AG04449 (cell line): ENCODE data around the gene DHX35.

Experiments used
- CTCF ChIA-PET: fragments of 350-600 bp; formaldehyde crosslinking; extraction: SDS; loops from one replicate; lab custom pipeline; 2021; ENCODE audit warnings: antibody characterized with exemption; lab: Yijun Ruan, JAX
- POLR2A ChIA-PET: fragments of 400-600, 350-600 bp; formaldehyde crosslinking; extraction: SDS; loops from one replicate; lab custom pipeline; 2020; ENCODE audit warnings: antibody characterized with exemption, inconsistent platforms; lab: Yijun Ruan, JAX
- DNase-seq: peaks from one replicate; pipeline ENCODE4 v3.0.0-alpha.2; 2010; ENCODE audit warnings: low read depth, low spot score
- H3K4me3 ChIP-seq: 2 replicates; pipeline ENCODE4 v1.5.1; 2011; ENCODE audit warnings: low read depth, mild to moderate bottlenecking, control low read depth, low read length
- TF ChIP-seq, protein P1 (sequence below): IDR thresholded peaks from one replicate; pipeline ENCODE4 v1.5.1; 2011; ENCODE audit warnings: mild to moderate bottlenecking, moderate library complexity, low read length, control low read depth, inconsistent platforms; ENCODE audit not compliant: insufficient read depth; ENCODE audit errors: missing control alignments

Gene DHX35

GRCh38 chr20:38920411-38920810 lies 41.7 kb upstream of the DHX35 start:
- no peak for DNase-seq
- CTCF ChIA-PET: interaction anchor here (1.4 to 15.0 kb wide), 2 partner anchors 27 to 128 kb away, joined by 4 to 296 read pairs; no protein-coding TSS in a partner anchor
- POLR2A ChIA-PET: no interaction called here
- H3K4me3 ChIP-seq: no peak overlapping the region
- TF ChIP-seq, protein P1, sequence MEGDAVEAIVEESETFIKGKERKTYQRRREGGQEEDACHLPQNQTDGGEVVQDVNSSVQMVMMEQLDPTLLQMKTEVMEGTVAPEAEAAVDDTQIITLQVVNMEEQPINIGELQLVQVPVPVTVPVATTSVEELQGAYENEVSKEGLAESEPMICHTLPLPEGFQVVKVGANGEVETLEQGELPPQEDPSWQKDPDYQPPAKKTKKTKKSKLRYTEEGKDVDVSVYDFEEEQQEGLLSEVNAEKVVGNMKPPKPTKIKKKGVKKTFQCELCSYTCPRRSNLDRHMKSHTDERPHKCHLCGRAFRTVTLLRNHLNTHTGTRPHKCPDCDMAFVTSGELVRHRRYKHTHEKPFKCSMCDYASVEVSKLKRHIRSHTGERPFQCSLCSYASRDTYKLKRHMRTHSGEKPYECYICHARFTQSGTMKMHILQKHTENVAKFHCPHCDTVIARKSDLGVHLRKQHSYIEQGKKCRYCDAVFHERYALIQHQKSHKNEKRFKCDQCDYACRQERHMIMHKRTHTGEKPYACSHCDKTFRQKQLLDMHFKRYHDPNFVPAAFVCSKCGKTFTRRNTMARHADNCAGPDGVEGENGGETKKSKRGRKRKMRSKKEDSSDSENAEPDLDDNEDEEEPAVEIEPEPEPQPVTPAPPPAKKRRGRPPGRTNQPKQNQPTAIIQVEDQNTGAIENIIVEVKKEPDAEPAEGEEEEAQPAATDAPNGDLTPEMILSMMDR: no peak

DNA sequence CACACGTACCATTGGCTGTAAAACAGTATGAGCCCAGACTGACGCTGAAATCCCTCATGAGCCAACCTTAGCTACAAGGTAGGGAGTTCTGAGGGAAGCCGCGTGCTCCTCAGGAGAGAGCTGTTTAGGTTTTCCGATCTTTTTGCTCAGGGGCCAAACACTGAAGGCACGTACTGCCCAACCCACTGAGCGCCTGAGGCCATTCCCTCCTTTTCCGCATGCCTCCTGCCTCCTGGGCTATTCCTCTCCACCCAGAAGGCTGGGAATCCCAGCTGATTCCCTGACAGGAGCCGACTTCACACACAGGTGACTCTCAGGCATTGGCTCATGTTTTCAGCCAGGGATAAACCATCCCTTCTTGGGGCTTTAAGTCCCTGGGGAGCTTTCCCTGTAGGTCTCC lies 41.3 kb upstream of the DHX35 start:
- DNase-seq: no peak
- H3K4me3 ChIP-seq: no peak overlapping the region
- ChIA-PET CTCF (interaction anchor here (1.4 to 15.0 kb wide), 3 partner anchors 26 to 128 kb away, joined by 4 to 296 read pairs (median 7); no protein-coding TSS in a partner anchor), POLR2A (no interaction called here)
- TF ChIP-seq, protein P1: no peak

DNA sequence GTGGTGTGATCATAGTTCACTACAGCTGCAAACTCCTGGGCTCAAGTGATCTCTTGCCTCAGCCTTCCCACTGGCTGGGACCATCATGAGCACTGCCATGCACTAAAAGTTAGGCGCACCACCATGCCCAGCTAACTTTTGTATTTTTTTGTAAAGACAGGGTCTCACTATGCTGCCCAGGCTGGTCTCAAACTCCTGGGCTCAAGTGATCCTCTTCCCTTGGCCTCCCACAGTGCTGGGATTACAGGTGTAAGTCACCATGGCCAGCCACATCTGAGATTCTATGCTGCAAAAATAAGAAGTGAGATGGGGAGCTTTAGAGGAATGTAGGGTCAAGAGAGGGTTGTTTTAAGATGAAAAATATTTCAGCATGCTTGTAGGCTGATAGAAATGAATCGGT lies 37.4 kb upstream of the DHX35 start:
- ChIA-PET POLR2A (no interaction called here), CTCF (interaction anchor here (1.0 to 15.0 kb wide), 6 partner anchors 16 to 155 kb away, joined by 3 to 296 read pairs (median 4); no protein-coding TSS in a partner anchor)
- no peak overlapping the region for H3K4me3 ChIP-seq
- DNase-seq: no peak
- TF ChIP-seq, protein P1: no peak

- ChIA-PET CTCF (interaction anchor here (0.6 to 15.0 kb wide), 27 partner anchors 8 to 151 kb away, joined by 3 to 296 read pairs (median 4); partner anchors contain the start of gene DHX35), POLR2A (interaction anchor here (1.4 to 1.6 kb wide), 2 partner anchors 36 to 123 kb away, joined by 5 to 8 read pairs; partner anchors contain the start of gene DHX35)
- peak within 1 kb of the TSS; percentile 79 for H3K4me3 ChIP-seq
- DNase-seq: peak; percentile 87
- TF ChIP-seq, protein P1: no peak
Measured at GRCh38 chr20:38926142-38926933, 35.8 kb upstream of the DHX35 start, which contains the start of gene FAM83D. TSS of gene FAM83D (plus strand) at chr20:38926417. CDS start at chr20:38926443, 26 bp downstream.

- CTCF ChIA-PET: interaction anchor here (0.9 to 15.0 kb wide), 17 partner anchors 7 to 122 kb away, joined by 3 to 296 read pairs (median 4); no protein-coding TSS in a partner anchor
- DNase-seq: no peak
- TF ChIP-seq, protein P1: no peak
- peak overlapping the region; percentile 79 for H3K4me3 ChIP-seq
- POLR2A ChIA-PET: interaction anchor here (0.6 to 1.6 kb wide), 3 partner anchors 35 to 122 kb away, joined by 4 to 8 read pairs (median 5); partner anchors contain the start of gene DHX35
Measured at GRCh38 chr20:38926934-38927616, 35.1 kb upstream of the DHX35 start.
